ENCODE measurements around the gene XKR7.
"Not testable (repeated sequence)": the region's sequence is repeated elsewhere in the genome, so short reads cannot be mapped to it uniquely, and the experiment has no call there.

Gene XKR7

GRCh38 chr20:31967830-31968249 lies at the start of gene XKR7:
Gene XKR7, plus strand, starts transcription at chr20:31968151. Its CDS starts 25 bp downstream, at chr20:31968176.
- peak; percentile 18 for DNase-seq

- DNase-seq: no peak
Observed at GRCh38 chr20:31918466-31919105, 49.4 kb upstream of the XKR7 start.

GRCh38 chr20:31919410-31920155 lies 48.4 kb upstream of the XKR7 start:
- DNase-seq: no peak

- no peak for DNase-seq
Observed at GRCh38 chr20:31920275-31920855, 47.6 kb upstream of the XKR7 start.

- not testable (repeated sequence) for DNase-seq
Observed at GRCh38 chr20:31921480-31921879, 46.5 kb upstream of the XKR7 start.

- DNase-seq: no peak
Observed at GRCh38 chr20:31922181-31922580, 45.8 kb upstream of the XKR7 start.

GRCh38 chr20:31922588-31922987 lies 45.4 kb upstream of the XKR7 start:
- no peak for DNase-seq

- no peak for DNase-seq
Observed at GRCh38 chr20:31923388-31924331, 44.3 kb upstream of the XKR7 start.

GRCh38 chr20:31924561-31924960 lies 43.4 kb upstream of the XKR7 start:
- DNase-seq: no peak

GRCh38 chr20:31925631-31926030 lies 42.3 kb upstream of the XKR7 start:
- DNase-seq: no peak

GRCh38 chr20:31926493-31926892 lies 41.5 kb upstream of the XKR7 start:
- no peak for DNase-seq

GRCh38 chr20:31927627-31928159 lies 40.3 kb upstream of the XKR7 start:
- no peak for DNase-seq

GRCh38 chr20:31929631-31930030 lies 38.3 kb upstream of the XKR7 start:
- not testable (repeated sequence) for DNase-seq

GRCh38 chr20:31930779-31931178 lies 37.2 kb upstream of the XKR7 start:
- DNase-seq: no peak

- DNase-seq: no peak
Observed at GRCh38 chr20:31933698-31934097, 34.3 kb upstream of the XKR7 start.

- DNase-seq: no peak
Observed at GRCh38 chr20:31934491-31934890, 33.5 kb upstream of the XKR7 start.

GRCh38 chr20:31934968-31935764 lies 32.8 kb upstream of the XKR7 start:
- no peak for DNase-seq

GRCh38 chr20:31936420-31936819 lies 31.5 kb upstream of the XKR7 start:
- DNase-seq: no peak

GRCh38 chr20:31937820-31938219 lies 30.1 kb upstream of the XKR7 start:
- DNase-seq: no peak

- no peak for DNase-seq
Observed at GRCh38 chr20:31939661-31940060, 28.3 kb upstream of the XKR7 start.

GRCh38 chr20:31943052-31943471 lies 24.9 kb upstream of the XKR7 start:
- no peak for DNase-seq

GRCh38 chr20:31945319-31945718 lies 22.6 kb upstream of the XKR7 start:
- no peak for DNase-seq

Measured in CD4-positive, alpha-beta T cell treated with Interleukin-6 for 4 hours (primary cell).